PFSK-1 (cell line): Measurements from ENCODE around the gene TAS2R41.

Experiments
- POLR2AphosphoS5 ChIP-seq: IDR thresholded peaks from 2 replicates; pipeline ENCODE4 v1.6.1; 2012; ENCODE audit warnings: low read depth, mild to moderate bottlenecking, control low read depth, low read length, moderate library complexity
- SIN3A ChIP-seq: IDR thresholded peaks from 2 replicates; pipeline ENCODE4 v1.6.1; 2012; ENCODE audit warnings: mild to moderate bottlenecking, low read length, moderate library complexity, borderline replicate concordance; ENCODE audit not compliant: insufficient read depth
- TAF1 ChIP-seq: IDR thresholded peaks from 2 replicates; pipeline ENCODE4 v1.6.1; 2012; ENCODE audit warnings: low read length, control low read depth, borderline replicate concordance; ENCODE audit not compliant: insufficient read depth
- TF ChIP-seq, protein P1 (sequence below), 2 experiments: IDR thresholded peaks; 2 replicates each; pipeline versions ENCODE4 v1.6.1 to v1.8.0; 2011 to 2012; ENCODE audit warnings: low read depth in 2 of 2, low read length in 2 of 2, control low read depth in 1 of 2, inconsistent platforms in 1 of 2, mild to moderate bottlenecking in 1 of 2, moderate library complexity in 1 of 2; ENCODE audit not compliant: insufficient read depth in 1 of 2

GRCh38 chr7:143455491-143455890 lies 22.2 kb upstream of the TAS2R41 start:
- TF ChIP-seq, protein P1, sequence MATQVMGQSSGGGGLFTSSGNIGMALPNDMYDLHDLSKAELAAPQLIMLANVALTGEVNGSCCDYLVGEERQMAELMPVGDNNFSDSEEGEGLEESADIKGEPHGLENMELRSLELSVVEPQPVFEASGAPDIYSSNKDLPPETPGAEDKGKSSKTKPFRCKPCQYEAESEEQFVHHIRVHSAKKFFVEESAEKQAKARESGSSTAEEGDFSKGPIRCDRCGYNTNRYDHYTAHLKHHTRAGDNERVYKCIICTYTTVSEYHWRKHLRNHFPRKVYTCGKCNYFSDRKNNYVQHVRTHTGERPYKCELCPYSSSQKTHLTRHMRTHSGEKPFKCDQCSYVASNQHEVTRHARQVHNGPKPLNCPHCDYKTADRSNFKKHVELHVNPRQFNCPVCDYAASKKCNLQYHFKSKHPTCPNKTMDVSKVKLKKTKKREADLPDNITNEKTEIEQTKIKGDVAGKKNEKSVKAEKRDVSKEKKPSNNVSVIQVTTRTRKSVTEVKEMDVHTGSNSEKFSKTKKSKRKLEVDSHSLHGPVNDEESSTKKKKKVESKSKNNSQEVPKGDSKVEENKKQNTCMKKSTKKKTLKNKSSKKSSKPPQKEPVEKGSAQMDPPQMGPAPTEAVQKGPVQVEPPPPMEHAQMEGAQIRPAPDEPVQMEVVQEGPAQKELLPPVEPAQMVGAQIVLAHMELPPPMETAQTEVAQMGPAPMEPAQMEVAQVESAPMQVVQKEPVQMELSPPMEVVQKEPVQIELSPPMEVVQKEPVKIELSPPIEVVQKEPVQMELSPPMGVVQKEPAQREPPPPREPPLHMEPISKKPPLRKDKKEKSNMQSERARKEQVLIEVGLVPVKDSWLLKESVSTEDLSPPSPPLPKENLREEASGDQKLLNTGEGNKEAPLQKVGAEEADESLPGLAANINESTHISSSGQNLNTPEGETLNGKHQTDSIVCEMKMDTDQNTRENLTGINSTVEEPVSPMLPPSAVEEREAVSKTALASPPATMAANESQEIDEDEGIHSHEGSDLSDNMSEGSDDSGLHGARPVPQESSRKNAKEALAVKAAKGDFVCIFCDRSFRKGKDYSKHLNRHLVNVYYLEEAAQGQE (IDR thresholded peaks at IDR 0.05; ENCODE audit: insufficient read depth in 1 of 2, low read depth in 2 of 2, low read length in 2 of 2), result no peak
- TF ChIP-seq POLR2AphosphoS5 (no peak), SIN3A (no peak), TAF1 (no peak)
